Ishikawa (cell line): Measurements from ENCODE around the gene CHST12.

Experiments used
- CEBPB ChIP-seq: IDR thresholded peaks from 2 replicates; pipeline ENCODE4 v1.6.1; 2012
- REST ChIP-seq: IDR thresholded peaks from 2 replicates; pipeline ENCODE4 v1.6.1; 2012; ENCODE audit warnings: low read depth, mild to moderate bottlenecking

GRCh38 chr7:2421943-2422310 lies 18.5 kb downstream of the CHST12 start:
- TF ChIP-seq REST (no peak), CEBPB (no peak)
